Hematopoietic multipotent progenitor cell treated with erythropoietin and hydrocortisone succinate and interleukin-3 and kit ligand, for 15 days (in vitro differentiated cells): ENCODE measurements around the gene SMOC1.

Source experiments
- DNase-seq: peaks from one replicate; pipeline ENCODE4 v3.0.0-alpha.2; 2015; ENCODE audit warnings: low spot score

The SMOC1 gene

GRCh38 chr14:69943084-69943780 lies 64.0 kb downstream of the SMOC1 start:
- DNase-seq, result no peak

- DNase-seq, result no peak
Observed at GRCh38 chr14:69945347-69945746, 66.1 kb downstream of the SMOC1 start.

- DNase-seq, result no peak
Observed at GRCh38 chr14:69945912-69946311, 66.7 kb downstream of the SMOC1 start.

GRCh38 chr14:69948351-69948750 lies 69.1 kb downstream of the SMOC1 start:
- no peak for DNase-seq

GRCh38 chr14:69951263-69951662 lies 72.0 kb downstream of the SMOC1 start:
- DNase-seq, result no peak

- no peak for DNase-seq
Observed at GRCh38 chr14:69951935-69952334, 72.7 kb downstream of the SMOC1 start.

GRCh38 chr14:69953266-69953915 lies 74.2 kb downstream of the SMOC1 start:
- no peak for DNase-seq

GRCh38 chr14:69955855-69956845 lies 76.9 kb downstream of the SMOC1 start:
- no peak for DNase-seq

- DNase-seq, result no peak
Observed at GRCh38 chr14:69956970-69957369, 77.8 kb downstream of the SMOC1 start.

GRCh38 chr14:69957986-69958385 lies 78.8 kb downstream of the SMOC1 start:
- no peak for DNase-seq

GRCh38 chr14:69959136-69959535 lies 79.9 kb downstream of the SMOC1 start:
- no peak for DNase-seq

- no peak for DNase-seq
Observed at GRCh38 chr14:69960296-69960695, 81.1 kb downstream of the SMOC1 start.

GRCh38 chr14:69963966-69964365 lies 84.8 kb downstream of the SMOC1 start:
- DNase-seq, result no peak

- no peak for DNase-seq
Observed at GRCh38 chr14:69964841-69965240, 85.6 kb downstream of the SMOC1 start.

GRCh38 chr14:69968132-69968531 lies 88.9 kb downstream of the SMOC1 start:
- no peak for DNase-seq

GRCh38 chr14:69968681-69969080 lies 89.5 kb downstream of the SMOC1 start:
- no peak for DNase-seq

- DNase-seq, result no peak
Observed at GRCh38 chr14:69972755-69973154, 93.5 kb downstream of the SMOC1 start.

- no peak for DNase-seq
Observed at GRCh38 chr14:69973846-69974245, 94.6 kb downstream of the SMOC1 start.

GRCh38 chr14:69979882-69980281 lies 100.7 kb downstream of the SMOC1 start:
- no peak for DNase-seq

GRCh38 chr14:69980457-69981425 lies 101.5 kb downstream of the SMOC1 start:
- DNase-seq, result no peak

GRCh38 chr14:69982220-69982839 lies 103.1 kb downstream of the SMOC1 start:
- DNase-seq, result no peak
